SK-N-SH treated with all-trans-retinoic acid at 6 μM for 48 hours (cell line): Measurements from ENCODE around the gene TBL1XR1.

ENCODE experiments used
- CSDC2 ChIP-seq: fragments of 250-450 bp; sonication (Bioruptor Pico); IDR thresholded peaks from 2 replicates; pipeline ENCODE4 v1.5.0; 2020; ENCODE audit warnings: mild to moderate bottlenecking, moderate library complexity
- PATZ1 ChIP-seq: fragments of 250-450 bp; sonication (Bioruptor Pico); IDR thresholded peaks from 2 replicates; pipeline ENCODE4 v1.8.0; 2020; ENCODE audit warnings: mild to moderate bottlenecking, moderate library complexity, borderline replicate concordance
- RARB ChIP-seq: fragments of 250-450 bp; sonication (Bioruptor Pico); IDR thresholded peaks from 2 replicates; pipeline ENCODE4 v1.8.0; 2021; ENCODE audit warnings: mild to moderate bottlenecking, moderate library complexity

- TF ChIP-seq PATZ1 (CRISPR knock-in tag) (no peak), RARB (CRISPR knock-in tag) (no peak), CSDC2 (no peak)
Observed at GRCh38 chr3:176995946-176996345, 201.3 kb downstream of the TBL1XR1 start.
